Measurements from ENCODE around the gene PIK3R1. TPM values are rescaled to one million over a fixed set of nuclear protein-coding genes. Genes with fewer than 3 reads are reported as not detected.

PIK3R1 gene
- total RNA-seq, 1 experiment from 2014 or later, result 60.0 TPM

DNA sequence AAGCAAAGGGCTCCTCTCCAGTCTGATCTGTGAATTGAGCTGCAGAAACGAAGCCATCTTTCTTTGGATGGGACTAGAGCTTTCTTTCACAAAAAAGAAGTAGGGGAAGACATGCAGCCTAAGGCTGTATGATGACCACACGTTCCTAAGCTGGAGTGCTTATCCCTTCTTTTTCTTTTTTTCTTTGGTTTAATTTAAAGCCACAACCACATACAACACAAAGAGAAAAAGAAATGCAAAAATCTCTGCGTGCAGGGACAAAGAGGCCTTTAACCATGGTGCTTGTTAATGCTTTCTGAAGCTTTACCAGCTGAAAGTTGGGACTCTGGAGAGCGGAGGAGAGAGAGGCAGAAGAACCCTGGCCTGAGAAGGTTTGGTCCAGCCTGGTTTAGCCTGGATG, 82.1 kb downstream of the PIK3R1 start:
- DNase-seq (ENCODE audit: low read depth, low spot score), result no peak
- in situ Hi-C loops (cut with HindIII; ENCODE audit: low pct_unique_long_range_greater_than_20kb, low sequenced_read_pairs), result no loop called here

DNA sequence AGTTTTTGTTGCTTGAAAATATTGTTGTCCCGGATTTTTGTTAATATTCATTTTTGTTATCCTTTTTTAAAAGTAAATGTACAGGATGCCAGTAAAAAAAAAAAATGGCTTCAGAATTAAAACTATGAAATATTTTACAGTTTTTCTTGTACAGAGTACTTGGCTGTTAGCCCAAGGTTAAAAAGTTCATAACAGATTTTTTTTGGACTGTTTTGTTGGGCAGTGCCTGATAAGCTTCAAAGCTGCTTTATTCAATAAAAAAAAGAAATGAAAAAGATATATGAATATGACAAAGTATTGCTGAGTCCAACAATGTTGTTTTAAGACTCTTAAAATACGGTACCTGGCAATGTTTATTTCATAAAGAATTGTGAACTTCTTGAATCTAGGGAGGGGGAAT, 82.9 kb downstream of the PIK3R1 start:
- DNase-seq (ENCODE audit: low read depth, low spot score), result no peak
- in situ Hi-C loops (cut with HindIII; ENCODE audit: low pct_unique_long_range_greater_than_20kb, low sequenced_read_pairs), result no loop called here

DNA sequence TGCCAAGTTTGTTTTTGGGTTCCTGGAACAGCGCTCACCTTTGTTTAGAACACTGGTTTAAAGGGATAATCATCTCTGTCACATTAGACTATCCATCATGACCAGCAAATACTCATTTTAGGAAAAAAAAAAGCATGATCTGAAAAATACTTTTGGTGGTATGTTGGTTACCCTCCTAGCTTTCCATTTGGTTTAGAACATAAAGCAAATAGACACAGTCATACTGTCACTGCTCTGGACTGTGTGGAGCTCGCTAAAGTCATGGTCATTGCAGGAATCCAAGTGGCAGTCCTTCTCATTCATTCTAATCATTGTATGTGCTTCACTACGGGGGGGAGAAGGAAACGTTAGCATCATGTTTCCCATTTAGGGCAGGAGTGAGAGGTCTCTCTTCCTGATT, 83.5 kb downstream of the PIK3R1 start:
- in situ Hi-C loops (cut with HindIII; ENCODE audit: low pct_unique_long_range_greater_than_20kb, low sequenced_read_pairs), result no loop called here
- DNase-seq (ENCODE audit: low read depth, low spot score), result no peak

DNA sequence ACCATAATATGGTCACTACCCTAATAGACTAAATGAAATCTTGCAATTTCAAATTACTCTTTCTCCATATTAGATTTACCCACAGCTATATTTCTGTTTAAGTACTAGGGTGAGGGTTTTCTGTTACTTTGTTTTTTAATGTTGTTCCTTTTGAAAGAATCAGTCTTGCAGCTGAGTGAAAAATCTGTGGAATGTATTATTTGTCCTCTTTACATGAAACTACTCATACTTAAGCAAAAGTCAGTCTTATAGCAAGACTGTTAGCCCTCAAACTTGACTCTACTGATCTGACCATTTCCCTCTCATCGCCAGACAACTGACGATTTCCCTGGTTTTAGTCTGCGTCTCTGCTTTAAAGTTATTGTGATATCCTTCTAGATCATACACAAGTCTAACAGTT, 84.0 kb downstream of the PIK3R1 start:
- in situ Hi-C loops (cut with HindIII; ENCODE audit: low pct_unique_long_range_greater_than_20kb, low sequenced_read_pairs), result no loop called here

DNA sequence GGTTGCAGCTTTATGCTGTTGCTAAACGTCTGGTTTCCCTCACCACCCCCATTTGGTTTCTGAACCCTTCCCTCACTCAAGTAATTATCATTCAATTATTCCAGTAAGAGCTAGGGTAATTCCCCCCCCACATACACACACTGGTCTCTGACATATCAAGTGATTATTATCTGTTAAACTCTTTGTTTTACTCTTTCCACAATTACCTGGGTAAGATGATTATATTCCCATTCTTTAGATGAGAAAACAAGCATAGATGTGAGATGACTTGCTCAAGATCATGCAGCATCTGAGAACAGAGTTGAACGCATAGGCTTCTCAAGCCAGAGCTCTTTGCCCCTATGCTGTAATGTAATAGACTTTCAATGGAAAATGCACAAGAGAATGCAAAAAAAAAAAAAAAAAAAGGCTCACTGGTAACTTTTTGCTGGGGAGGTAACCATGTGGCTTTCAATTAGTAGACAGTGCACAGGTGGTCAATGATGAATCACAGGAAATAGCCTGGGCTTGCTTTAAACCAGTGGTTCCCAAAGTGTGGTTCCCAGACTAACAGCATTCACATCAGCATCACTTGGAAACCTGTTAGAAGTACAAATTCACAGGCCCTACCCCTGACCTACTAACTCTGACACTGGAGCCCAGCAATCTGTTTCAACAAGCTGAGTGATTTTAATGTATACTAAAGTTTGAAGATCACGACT, 87.6 kb downstream of the PIK3R1 start:
- DNase-seq (ENCODE audit: low read depth, low spot score), result no peak
- in situ Hi-C loops (cut with HindIII; ENCODE audit: low pct_unique_long_range_greater_than_20kb, low sequenced_read_pairs), result loop anchor here (25.0 kb wide), 1 partner anchor 159 kb away; no protein-coding TSS in a partner anchor

More for the DNA sequence above, 84.0 kb downstream of the PIK3R1 start:
- DNase-seq (ENCODE audit: low read depth, low spot score), result no peak

DNA sequence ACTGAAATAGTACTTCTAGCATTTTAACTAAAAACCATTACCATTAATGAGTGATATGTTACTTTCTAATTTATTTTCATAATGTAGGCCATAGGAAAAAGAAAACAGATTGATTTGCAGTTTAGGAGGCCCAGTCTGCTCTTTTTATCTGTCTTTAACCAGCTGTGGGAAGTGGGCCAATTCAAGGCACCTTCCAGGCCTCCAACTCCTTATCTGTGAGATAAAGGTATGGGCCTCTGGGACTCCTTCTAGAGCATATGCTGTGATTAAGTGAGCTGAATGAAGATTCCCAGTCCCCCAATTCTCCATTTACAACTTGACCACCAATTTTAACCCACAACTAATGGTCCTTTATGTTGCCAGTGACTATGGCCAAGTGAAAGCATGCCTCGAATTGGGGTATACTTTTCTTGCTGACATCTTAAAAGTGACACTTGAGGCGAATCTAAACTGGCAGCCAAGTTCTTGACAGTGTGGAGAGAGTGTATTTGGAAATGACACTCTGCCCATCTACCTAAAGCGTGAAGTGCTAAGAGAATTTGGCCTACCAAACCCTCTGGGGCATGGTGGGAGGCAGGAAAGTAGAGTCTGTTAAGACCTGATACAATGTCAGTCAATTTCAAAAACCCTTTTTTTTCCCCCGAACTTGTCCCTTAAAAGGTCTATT, 88.3 kb downstream of the PIK3R1 start:
- DNase-seq (ENCODE audit: low read depth, low spot score), result no peak
- in situ Hi-C loops (cut with HindIII; ENCODE audit: low pct_unique_long_range_greater_than_20kb, low sequenced_read_pairs), result loop anchor here (25.0 kb wide), 1 partner anchor 158 kb away; no protein-coding TSS in a partner anchor

DNA sequence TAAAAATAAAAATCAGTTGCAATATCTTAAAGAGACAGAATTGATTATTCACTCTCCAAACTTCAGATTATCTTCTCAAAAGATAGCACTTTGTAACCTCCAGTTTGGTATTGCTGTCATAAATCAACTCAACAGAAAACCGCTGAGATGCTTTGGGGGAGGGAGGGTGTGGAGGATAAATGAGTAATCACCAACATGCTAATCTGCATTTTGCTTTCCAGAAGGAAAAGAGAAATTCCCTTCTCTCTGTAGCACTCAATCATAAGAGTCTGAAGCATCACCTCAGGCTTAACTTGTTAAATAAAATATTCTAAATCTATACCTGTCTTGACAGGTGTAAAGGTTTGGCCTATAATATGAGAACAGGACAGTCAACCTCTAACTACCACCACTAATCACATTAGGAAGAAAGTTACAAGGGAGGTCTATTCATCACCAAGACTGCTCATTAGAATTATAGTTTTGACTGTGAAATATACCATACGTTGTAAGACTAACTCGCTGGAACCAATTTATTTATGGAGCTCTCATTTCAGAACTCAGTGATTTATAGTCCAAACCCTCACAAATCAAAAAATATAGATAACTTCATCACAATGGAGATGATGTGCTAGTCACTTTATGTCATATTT, 89.0 kb downstream of the PIK3R1 start:
- no peak for DNase-seq (ENCODE audit: low read depth, low spot score)
- in situ Hi-C loops (cut with HindIII; ENCODE audit: low pct_unique_long_range_greater_than_20kb, low sequenced_read_pairs), result loop anchor here (25.0 kb wide), 1 partner anchor 158 kb away; no protein-coding TSS in a partner anchor

DNA sequence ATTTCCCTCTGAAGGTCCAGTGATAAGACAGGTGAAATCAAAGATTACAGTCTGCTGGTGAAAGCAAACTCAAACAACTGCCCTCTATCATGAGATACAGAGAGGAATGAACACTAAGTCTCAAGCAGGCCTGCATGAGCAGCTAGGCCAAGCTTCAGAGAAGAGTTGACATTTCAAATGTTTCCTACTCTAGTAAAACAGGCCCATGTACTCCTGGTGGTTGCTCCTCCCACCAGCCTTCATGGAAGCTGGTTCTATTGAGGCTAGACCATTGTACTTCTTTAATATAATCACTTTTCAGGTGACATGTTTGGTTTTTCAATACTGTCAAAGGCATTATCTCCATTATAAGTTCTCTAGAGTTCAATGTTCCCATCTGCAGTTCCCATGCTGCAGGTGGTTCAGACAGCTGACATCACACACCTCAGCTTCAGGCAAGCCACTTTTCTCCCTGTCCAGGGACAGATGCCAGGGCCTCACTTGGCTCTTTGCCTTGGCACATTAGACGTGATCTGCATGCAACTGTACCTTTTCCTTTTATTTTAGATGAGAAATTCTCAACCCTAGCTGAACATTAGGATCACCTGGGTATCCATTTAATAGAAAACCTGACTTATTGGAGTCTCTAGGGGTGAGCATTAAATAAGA, 89.8 kb downstream of the PIK3R1 start:
- DNase-seq (ENCODE audit: low read depth, low spot score), result no peak
- in situ Hi-C loops (cut with HindIII; ENCODE audit: low pct_unique_long_range_greater_than_20kb, low sequenced_read_pairs), result loop anchor here (25.0 kb wide), 1 partner anchor 157 kb away; no protein-coding TSS in a partner anchor

DNA sequence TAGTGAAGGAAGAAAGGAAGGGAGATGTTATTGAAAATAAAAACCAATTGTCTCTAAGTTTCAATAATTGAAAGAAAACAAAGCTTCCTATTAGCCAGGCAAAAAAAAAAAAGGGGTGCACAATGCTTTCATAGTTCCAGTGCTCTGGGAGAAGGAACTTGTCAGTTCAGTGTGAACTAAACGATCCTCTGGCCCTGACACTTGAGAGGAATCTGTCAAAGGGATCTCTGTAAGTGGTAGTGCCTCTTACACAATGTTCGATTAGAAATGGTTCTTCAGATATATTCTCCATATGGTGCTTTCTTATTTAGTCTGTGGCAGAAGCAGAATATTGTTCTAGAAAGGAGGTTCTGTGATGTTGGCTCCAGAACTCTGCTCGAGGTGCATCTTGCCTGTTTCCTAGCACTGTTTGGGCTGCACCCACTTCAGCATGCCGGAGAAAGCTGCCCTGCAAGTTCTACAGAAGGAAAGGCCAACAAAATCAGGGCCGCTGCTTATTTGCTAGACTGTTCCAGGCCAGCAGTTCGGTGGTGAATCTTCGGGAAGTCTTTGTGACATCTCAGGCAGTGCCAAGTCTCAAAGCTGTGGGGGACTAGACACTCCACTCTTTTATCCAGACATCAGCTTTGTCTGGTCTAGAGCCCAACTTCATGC, 90.9 kb downstream of the PIK3R1 start:
- no peak for DNase-seq (ENCODE audit: low read depth, low spot score)
- in situ Hi-C loops (cut with HindIII; ENCODE audit: low pct_unique_long_range_greater_than_20kb, low sequenced_read_pairs), result loop anchor here (25.0 kb wide), 1 partner anchor 156 kb away; no protein-coding TSS in a partner anchor

DNA sequence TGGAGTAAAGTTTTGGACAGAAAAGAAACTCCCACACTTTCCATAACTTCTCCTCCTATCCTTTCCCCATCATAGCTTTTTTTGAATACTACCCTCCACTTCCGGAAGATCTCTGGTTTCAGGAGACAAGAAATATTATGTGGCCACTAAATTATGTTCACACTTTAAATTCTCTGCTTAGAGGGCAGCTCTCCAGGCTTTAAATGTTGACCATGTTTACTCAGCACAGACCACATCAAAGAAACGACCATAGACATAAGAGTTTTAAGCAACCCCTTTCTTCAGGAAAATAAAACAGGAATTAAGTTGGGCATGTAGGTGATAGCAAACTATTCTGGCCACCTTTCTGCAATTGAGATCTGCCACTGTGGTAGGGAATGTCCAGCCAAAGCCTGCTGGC, 97.8 kb downstream of the PIK3R1 start:
- in situ Hi-C loops (cut with HindIII; ENCODE audit: low pct_unique_long_range_greater_than_20kb, low sequenced_read_pairs), result loop anchor here (25.0 kb wide), 1 partner anchor 149 kb away; no protein-coding TSS in a partner anchor
- DNase-seq (ENCODE audit: low read depth, low spot score), result no peak

DNA sequence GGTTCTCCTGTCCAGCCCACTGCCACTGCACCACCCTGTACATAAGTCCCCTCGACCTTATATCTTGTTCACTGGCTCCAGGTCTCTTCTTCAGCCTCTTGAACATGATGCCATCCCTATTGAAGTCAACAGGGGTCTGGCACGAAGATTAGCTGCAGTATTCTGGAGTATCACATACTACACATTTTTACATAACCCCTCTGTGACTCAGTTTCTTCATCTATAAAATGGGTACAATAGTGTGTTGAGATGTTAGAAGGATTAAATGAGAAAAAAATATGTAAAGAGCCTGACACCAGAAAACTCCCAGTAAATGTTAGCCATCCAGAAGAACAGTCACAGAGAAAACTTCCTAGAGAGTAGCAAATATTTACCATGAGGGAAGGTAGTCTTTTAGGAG, 98.9 kb downstream of the PIK3R1 start:
- in situ Hi-C loops (cut with HindIII; ENCODE audit: low pct_unique_long_range_greater_than_20kb, low sequenced_read_pairs), result loop anchor here (25.0 kb wide), 1 partner anchor 148 kb away; no protein-coding TSS in a partner anchor

DNA sequence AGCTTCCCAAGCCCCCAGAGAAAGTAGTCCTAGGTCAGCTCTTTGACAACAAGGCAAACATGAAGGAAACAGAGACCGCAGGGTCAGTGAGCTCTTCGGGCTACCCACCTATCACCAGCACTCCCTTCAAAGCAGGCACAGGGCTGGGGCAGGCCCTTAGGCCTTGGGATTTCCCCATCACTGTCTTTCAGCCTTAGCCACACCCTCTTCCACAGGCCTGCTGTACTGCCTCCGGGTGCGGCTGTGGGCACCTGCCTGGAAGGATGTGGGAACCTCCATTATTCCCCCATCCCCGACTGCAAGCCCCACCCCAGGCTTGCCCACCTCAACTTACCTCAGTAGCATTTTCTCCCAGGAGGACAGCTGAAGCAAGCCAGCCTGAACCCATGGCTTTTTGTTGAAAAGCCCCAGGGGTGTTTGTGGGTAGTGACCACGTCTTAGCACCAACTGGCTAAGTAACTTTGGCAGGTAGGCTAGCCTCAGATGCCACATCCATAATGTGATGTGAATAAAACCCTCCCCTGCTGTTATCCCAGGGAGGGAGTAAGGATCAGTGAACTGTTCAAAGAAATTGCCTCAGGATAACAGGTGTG, 100.2 kb downstream of the PIK3R1 start:
- DNase-seq (ENCODE audit: low read depth, low spot score), result no peak
- in situ Hi-C loops (cut with HindIII; ENCODE audit: low pct_unique_long_range_greater_than_20kb, low sequenced_read_pairs), result loop anchor here (25.0 kb wide), 1 partner anchor 147 kb away; no protein-coding TSS in a partner anchor

More for the DNA sequence above, 98.9 kb downstream of the PIK3R1 start:
- no peak for DNase-seq (ENCODE audit: low read depth, low spot score)

DNA sequence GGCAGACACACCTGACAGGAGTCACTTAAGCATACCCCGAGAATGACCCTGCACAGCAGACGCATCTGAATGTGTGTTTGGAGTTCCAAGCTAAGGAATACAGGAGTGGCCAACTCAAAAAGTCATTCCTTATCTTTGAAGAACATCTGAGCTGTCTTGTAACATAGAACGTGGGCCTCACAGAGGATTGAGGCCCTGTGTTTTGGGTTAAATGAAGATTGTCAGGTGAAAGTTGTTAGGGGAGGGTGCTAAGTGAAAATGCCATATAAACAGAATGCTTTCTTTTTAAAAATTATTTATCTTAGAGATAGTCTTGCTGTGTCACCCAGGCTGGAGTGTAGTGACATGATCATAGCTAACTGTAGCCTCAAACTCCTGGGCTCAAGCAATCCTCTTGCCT, 100.9 kb downstream of the PIK3R1 start:
- in situ Hi-C loops (cut with HindIII; ENCODE audit: low pct_unique_long_range_greater_than_20kb, low sequenced_read_pairs), result loop anchor here (25.0 kb wide), 1 partner anchor 146 kb away; no protein-coding TSS in a partner anchor

DNA sequence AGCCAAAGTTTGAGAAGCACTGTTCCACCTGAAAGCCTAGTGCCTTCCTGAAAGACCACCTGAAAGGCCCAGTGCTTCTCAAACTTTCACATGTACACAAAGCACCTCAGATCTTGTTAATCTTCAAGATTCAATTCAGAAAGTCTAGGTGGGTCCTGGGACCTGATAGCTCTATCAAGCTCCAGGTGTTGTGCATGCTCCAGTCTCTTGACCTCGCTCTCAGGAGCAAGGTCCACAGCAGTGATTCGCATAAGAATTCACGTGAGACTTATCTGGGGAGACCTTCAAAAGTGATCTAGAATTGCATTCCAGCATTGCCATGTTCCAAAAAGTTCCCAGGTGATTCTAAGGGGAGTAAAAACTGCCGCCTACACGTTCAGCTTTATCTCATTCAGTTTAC, 102.1 kb downstream of the PIK3R1 start:
- DNase-seq (ENCODE audit: low read depth, low spot score), result no peak
- in situ Hi-C loops (cut with HindIII; ENCODE audit: low pct_unique_long_range_greater_than_20kb, low sequenced_read_pairs), result loop anchor here (25.0 kb wide), 1 partner anchor 145 kb away; no protein-coding TSS in a partner anchor

More for the DNA sequence above, 100.9 kb downstream of the PIK3R1 start:
- DNase-seq (ENCODE audit: low read depth, low spot score), result no peak

DNA sequence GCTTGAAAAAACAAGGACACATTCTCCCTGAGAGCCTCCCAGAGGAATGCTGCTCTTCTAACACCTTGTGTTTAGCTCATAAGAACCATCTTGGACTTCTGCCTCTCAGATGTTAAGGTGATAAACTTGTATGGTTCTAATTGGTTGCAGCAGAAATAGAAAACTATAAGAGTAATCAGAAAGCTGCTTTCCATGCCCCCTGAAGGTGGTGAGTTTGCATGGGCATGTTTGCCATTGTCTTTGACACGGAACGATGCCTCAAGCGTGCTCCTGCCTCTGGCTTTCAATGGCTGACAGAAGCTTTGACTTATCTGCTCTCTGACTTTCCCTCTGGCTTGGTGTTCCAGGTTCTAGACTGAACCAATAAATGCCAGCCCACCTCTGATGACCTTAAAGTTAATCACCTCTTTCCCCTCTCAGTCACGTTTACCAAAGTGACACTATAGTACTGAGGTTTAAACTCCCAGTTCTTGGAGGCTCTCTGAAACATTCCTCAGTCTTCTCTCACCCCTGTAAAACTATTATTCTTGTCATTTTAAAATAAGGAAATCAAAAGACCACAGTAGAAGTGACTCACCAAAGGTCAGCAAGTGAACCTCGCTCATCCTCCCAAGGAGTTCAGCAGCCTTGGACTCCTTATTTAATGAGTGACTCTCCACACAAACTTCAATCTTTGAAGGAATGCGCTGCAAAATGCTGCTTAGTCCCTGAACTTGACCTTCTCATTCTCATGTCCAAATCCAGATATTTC, 103.6 kb downstream of the PIK3R1 start:
- in situ Hi-C loops (cut with HindIII; ENCODE audit: low pct_unique_long_range_greater_than_20kb, low sequenced_read_pairs), result loop anchor here (25.0 kb wide), 1 partner anchor 143 kb away; no protein-coding TSS in a partner anchor
- DNase-seq (ENCODE audit: low read depth, low spot score), result no peak
